IMR-90 (cell line): Measurements from ENCODE around the gene BTRC. TPM values are rescaled to one million over a fixed set of nuclear protein-coding genes. Genes with fewer than 3 reads are reported as not detected.

ENCODE experiments used
- ATAC-seq: fragments of 200-7000 bp; cut with Tn5 transposase; 2 replicates; pipeline ENCODE4 v1.9.1; 2020; ENCODE audit warnings: low read depth, mild to moderate bottlenecking, moderate library complexity
- BruUV-seq: library from RNA; stranded (reverse); fragments of 400-500 nt; replicated peaks from 2 replicates; lab custom pipeline; 2021; lab: Mats Ljungman, UMichigan
- CTCF ChIA-PET: fragments of 300-600 bp; formaldehyde crosslinking; extraction: SDS; loops from one replicate; lab custom pipeline; 2021; ENCODE audit warnings: antibody characterized with exemption; lab: Yijun Ruan, JAX
- POLR2A ChIA-PET: fragments of 300-600 bp; sonication (Branson Sonifier 250); formaldehyde crosslinking; loops from one replicate; lab custom pipeline; 2022; ENCODE audit warnings: antibody characterized with exemption; ENCODE audit not compliant: unreplicated experiment; lab: Charles Lee
- DNase-seq: peaks from one replicate; pipeline ENCODE4 v3.0.0; 2013
- H2AFZ ChIP-seq: replicated peaks from 2 replicates; pipeline ENCODE3; 2013; ENCODE audit warnings: low read length, mild to moderate bottlenecking; ENCODE audit not compliant: poor library complexity
- H2AK5ac ChIP-seq: 2 replicates; pipeline ENCODE4 v1.6.1; 2013; ENCODE audit warnings: low read depth, low read length, inconsistent platforms
- H2AK9ac ChIP-seq: replicated peaks from 2 replicates; pipeline ENCODE3; 2013; ENCODE audit warnings: mild to moderate bottlenecking, low read depth, low read length, moderate library complexity; ENCODE audit not compliant: poor library complexity
- H2BK120ac ChIP-seq: 2 replicates; pipeline ENCODE4 v1.6.1; 2013; ENCODE audit warnings: low read depth, low read length, inconsistent platforms
- H2BK15ac ChIP-seq: 3 replicates; pipeline ENCODE4 v1.6.1; 2013; ENCODE audit warnings: low read depth, low read length, inconsistent platforms
- H2BK20ac ChIP-seq: 2 replicates; pipeline ENCODE4 v1.6.1; 2013; ENCODE audit warnings: low read depth, mild to moderate bottlenecking, inconsistent platforms, low read length, moderate library complexity
- H2BK5ac ChIP-seq: 2 replicates; pipeline ENCODE4 v1.6.1; 2013; ENCODE audit warnings: mild to moderate bottlenecking, low read depth, low read length, inconsistent platforms; ENCODE audit not compliant: poor library complexity, severe bottlenecking
- H3K14ac ChIP-seq: replicated peaks from 2 replicates; pipeline ENCODE4 v1.6.1; 2013; ENCODE audit warnings: low read depth, low read length, inconsistent platforms
- H3K18ac ChIP-seq: 2 replicates; pipeline ENCODE4 v1.6.1; 2013; ENCODE audit warnings: low read depth, low read length, control low read depth
- H3K23ac ChIP-seq: 2 replicates; pipeline ENCODE4 v1.6.1; 2013; ENCODE audit warnings: low read depth, low read length, inconsistent platforms
- H3K27ac ChIP-seq: 2 replicates; pipeline ENCODE4 v1.5.1; 2013; ENCODE audit warnings: mild to moderate bottlenecking, control low read depth, low read length; ENCODE audit not compliant: insufficient read depth
- H3K27me3 ChIP-seq: 2 replicates; pipeline ENCODE4 v1.6.1; 2013; ENCODE audit warnings: low read length; ENCODE audit not compliant: control insufficient read depth, insufficient read depth
- H3K36me3 ChIP-seq: 2 replicates; pipeline ENCODE4 v1.6.1; 2013; ENCODE audit warnings: low read length, mixed read lengths; ENCODE audit not compliant: control insufficient read depth, insufficient read depth
- H3K4ac ChIP-seq: 2 replicates; pipeline ENCODE4 v1.6.1; 2013; ENCODE audit warnings: low read depth, low read length, inconsistent platforms
- H3K4me1 ChIP-seq: 2 replicates; pipeline ENCODE4 v1.6.1; 2013; ENCODE audit warnings: low read length, mixed read lengths; ENCODE audit not compliant: control insufficient read depth, insufficient read depth
- H3K4me2 ChIP-seq: 2 replicates; pipeline ENCODE4 v1.6.1; 2013; ENCODE audit warnings: low read depth, mild to moderate bottlenecking, control low read depth, low read length, moderate library complexity
- H3K4me3 ChIP-seq: 2 replicates; pipeline ENCODE4 v1.5.1; 2013; ENCODE audit warnings: low read depth, mild to moderate bottlenecking, control low read depth, low read length, moderate library complexity; ENCODE audit not compliant: insufficient read depth
- H3K56ac ChIP-seq: 2 replicates; pipeline ENCODE4 v1.6.1; 2013; ENCODE audit warnings: low read length, inconsistent platforms; ENCODE audit not compliant: insufficient read depth; ENCODE audit errors: extremely low read depth
- H3K79me1 ChIP-seq, 2 experiments: 2 replicates each; pipeline ENCODE4 v1.6.1; 2013; ENCODE audit warnings: low read length in 2 of 2, inconsistent platforms in 1 of 2, low read depth in 1 of 2
- H3K9ac ChIP-seq: 2 replicates; pipeline ENCODE4 v1.6.1; 2013; ENCODE audit warnings: low read depth, low read length, control low read depth
- H3K9me1 ChIP-seq: 2 replicates; pipeline ENCODE4 v1.6.1; 2013; ENCODE audit warnings: low read length, inconsistent platforms; ENCODE audit not compliant: insufficient read depth
- H3K9me3 ChIP-seq: 2 replicates; pipeline ENCODE4 v1.6.1; 2013; ENCODE audit warnings: low read length; ENCODE audit not compliant: control insufficient read depth, insufficient read depth
- H4K20me1 ChIP-seq: 2 replicates; pipeline ENCODE4 v1.6.1; 2013; ENCODE audit warnings: low read length, inconsistent platforms; ENCODE audit not compliant: insufficient read depth
- H4K5ac ChIP-seq: 2 replicates; pipeline ENCODE4 v1.6.1; 2013; ENCODE audit warnings: mild to moderate bottlenecking, low read depth, low read length, control low read depth
- H4K8ac ChIP-seq, 2 experiments: 2 replicates each; pipeline ENCODE4 v1.6.1; 2013; ENCODE audit warnings: low read depth in 2 of 2, low read length in 2 of 2, control low read depth in 1 of 2, inconsistent platforms in 1 of 2
- H4K91ac ChIP-seq: 2 replicates; pipeline ENCODE4 v1.6.1; 2013; ENCODE audit warnings: low read depth, low read length, inconsistent platforms; ENCODE audit not compliant: insufficient read depth
- BHLHE40 ChIP-seq: fragments of 150-350 bp; IDR thresholded peaks from 2 replicates; pipeline ENCODE4 v1.6.1; 2016; ENCODE audit warnings: mild to moderate bottlenecking, low read depth, low read length
- CEBPB ChIP-seq: IDR thresholded peaks from 2 replicates; pipeline ENCODE4 v1.6.1; 2012; ENCODE audit warnings: low read depth, low read length, improper control_type of control experiment
- CHD1 ChIP-seq: IDR thresholded peaks from 2 replicates; pipeline ENCODE4 v1.6.1; 2012; ENCODE audit warnings: low read depth, low read length, improper control_type of control experiment
- ELK1 ChIP-seq: fragments of 150-350 bp; IDR thresholded peaks from 2 replicates; pipeline ENCODE4 v1.6.1; 2016; ENCODE audit warnings: low read depth, mild to moderate bottlenecking, low read length, moderate library complexity, borderline replicate concordance
- FOS ChIP-seq: fragments of 150-350 bp; IDR thresholded peaks from 2 replicates; pipeline ENCODE4 v1.6.1; 2016; ENCODE audit warnings: low read depth, low read length
- MAFK ChIP-seq: IDR thresholded peaks from 2 replicates; pipeline ENCODE4 v1.6.1; 2012; ENCODE audit warnings: low read depth, low read length, improper control_type of control experiment
- MAZ ChIP-seq: IDR thresholded peaks from 2 replicates; pipeline ENCODE4 v1.6.1; 2012; ENCODE audit warnings: low read depth, mild to moderate bottlenecking, low read length, improper control_type of control experiment, moderate library complexity, borderline replicate concordance
- MXI1 ChIP-seq: IDR thresholded peaks from 2 replicates; pipeline ENCODE4 v1.6.1; 2012; ENCODE audit warnings: low read depth, mild to moderate bottlenecking, low read length, moderate library complexity, borderline replicate concordance
- NFE2L2 ChIP-seq: fragments of 150-350 bp; IDR thresholded peaks from 2 replicates; pipeline ENCODE4 v1.6.1; 2016; ENCODE audit warnings: low read depth, mild to moderate bottlenecking, low read length
- POLR2A ChIP-seq: IDR thresholded peaks from 2 replicates; pipeline ENCODE4 v1.6.1; 2012; ENCODE audit warnings: mild to moderate bottlenecking, low read depth, low read length
- RAD21 ChIP-seq: IDR thresholded peaks from 2 replicates; pipeline ENCODE4 v1.6.1; 2012; ENCODE audit warnings: low read length, improper control_type of control experiment
- RCOR1 ChIP-seq: IDR thresholded peaks from 2 replicates; pipeline ENCODE4 v1.6.1; 2012; ENCODE audit warnings: mild to moderate bottlenecking, low read length, improper control_type of control experiment; ENCODE audit not compliant: insufficient replicate concordance
- RFX5 ChIP-seq: IDR thresholded peaks from 2 replicates; pipeline ENCODE4 v1.8.0; 2012; ENCODE audit warnings: low read depth, mild to moderate bottlenecking, low read length, moderate library complexity
- USF2 ChIP-seq: fragments of 150-350 bp; IDR thresholded peaks from 2 replicates; pipeline ENCODE4 v1.6.1; 2017; ENCODE audit warnings: mild to moderate bottlenecking, antibody characterized with exemption, low read length, low read depth
- WGBS, 2 experiments: methylation state at CpG; one replicate each; pipeline versions ENCODE4 v1.1.5 to v1.1.7; 2013; ENCODE audit warnings: missing lambda C conversion rate in 2 of 2; ENCODE audit not compliant: insufficient read length in 1 of 2; ENCODE audit errors: extremely low coverage in 2 of 2; 5-methylcytosine and 5-hydroxymethylcytosine counted together
- dilution Hi-C: fragments of 300-500 bp; cut with HindIII; formaldehyde crosslinking; loops from one replicate; pipeline ENCODE4 v1.14.3; 2018; ENCODE audit warnings: low sequenced_read_pairs; ENCODE audit not compliant: unreplicated experiment
- in situ Hi-C: fragments of 300-500 bp; cut with MboI; formaldehyde crosslinking; loops from 3 replicates; pipeline ENCODE4 v1.14.3; 2019; ENCODE audit warnings: low sequenced_read_pairs, inconsistent platforms, mixed read lengths
- intact Hi-C: fragments of 100-400 bp; cut with micrococcal nuclease; formaldehyde crosslinking; loops from 2 replicates; pipeline ENCODE4 v1.10.0; 2022
- polyA plus RNA-seq, 3 experiments: library from polyadenylated mRNA; depleted of rRNA; stranded (reverse); fragments of >200 nt; gene quantifications; 2 replicates each; pipeline ENCODE4 v1.2.3, GENCODE V29; 2012; ENCODE audit warnings: low replicate concordance in 1 of 3
- total RNA-seq: library from RNA; depleted of rRNA; stranded (reverse); fragments of >200 nt; gene quantifications from 2 replicates; pipeline ENCODE4 v1.2.3, GENCODE V29; 2012

BTRC gene
- total and polyA plus RNA-seq, 2 of the 4 experiments (the other 2 are of a cell fraction) = 7.7 to 8.4 TPM

GRCh38 chr10:101444058-101444898 lies 90.3 kb downstream of the BTRC start (continued):
- no peak for TF ChIP-seq FOS
- no peak for TF ChIP-seq RCOR1

GRCh38 chr10:101446071-101446470 lies 92.1 kb downstream of the BTRC start:
- H3K4me2 ChIP-seq = no peak overlapping the region
- no peak overlapping the region for H2BK15ac ChIP-seq
- ATAC-seq = no peak
- H4K8ac ChIP-seq = no peak overlapping the region
- peaks cover 7 to 9% of the 10 kb centered on the region in 2 experiments; a peak in 3 of 4 replicates for H3K79me1 ChIP-seq
- H3K9me3 ChIP-seq = no peaks in the 10 kb centered on the region
- no peak for DNase-seq
- intact Hi-C loops (no loop called here), in situ Hi-C loops (loop anchor here (10.0 to 25.0 kb wide), 2 partner anchors 159 to 231 kb away; no protein-coding TSS in a partner anchor), dilution Hi-C loops (no loop called here)
- no peak overlapping the region for H4K5ac ChIP-seq
- no peak overlapping the region for H2BK20ac ChIP-seq
- no peaks in the 10 kb centered on the region for H3K27me3 ChIP-seq
- no peak overlapping the region for H3K56ac ChIP-seq
- no peak overlapping the region for H3K14ac ChIP-seq
- H2BK120ac ChIP-seq = no peak overlapping the region
- H4K20me1 ChIP-seq = peaks cover 10% of the 10 kb centered on the region; the same call in 1 of the 2 replicates
- CTCF ChIA-PET = interaction anchor here (1.1 to 1.9 kb wide), 2 partner anchors 145 to 154 kb away, joined by 3 to 5 read pairs; no protein-coding TSS in a partner anchor
- TF ChIP-seq RFX5 (no peak), RAD21 (no peak), MXI1 (no peak), ELK1 (no peak), BHLHE40 (no peak), RCOR1 (no peak), MAZ (no peak), NFE2L2 (no peak), CHD1 (no peak), USF2 (no peak), MAFK (no peak), FOS (no peak), POLR2A (no peak), CEBPB (no peak)
- POLR2A ChIA-PET = no interaction called here
- BruUV-seq = no TSS peak
- no peaks in the 10 kb centered on the region for H3K4me1 ChIP-seq
- H3K9ac ChIP-seq = no peak overlapping the region
- H3K9me1 ChIP-seq = no peaks in the 10 kb centered on the region
- H3K18ac ChIP-seq = no peak overlapping the region
- H2AFZ ChIP-seq = no peak overlapping the region
- no peak overlapping the region for H3K27ac ChIP-seq
- H3K4ac ChIP-seq = no peak overlapping the region
- H2AK9ac ChIP-seq = no peak overlapping the region
- WGBS, 2 experiments = no CpG with 5 or more reads among the region's 2 CpGs
- H2BK5ac ChIP-seq = no peak overlapping the region
- no peak overlapping the region for H2AK5ac ChIP-seq
- H3K36me3 ChIP-seq = no peaks in the 10 kb centered on the region
- no peak overlapping the region for H3K4me3 ChIP-seq
- H3K23ac ChIP-seq = no peak overlapping the region
- no peak overlapping the region for H4K91ac ChIP-seq
